Thyroid gland (tissue), 4 donors: ENCODE results near the gene SETDB1.

Experiments used
- POLR2A ChIP-seq, 2 donors: fragments of 450-650 bp; IDR thresholded peaks; one replicate each; pipeline ENCODE4 v1.6.1; 2017; ENCODE audit warnings: antibody characterized with exemption in 2 of 2, mild to moderate bottlenecking in 2 of 2, moderate library complexity in 1 of 2
- TF ChIP-seq, protein P1 (sequence below), 6 experiments: fragments of 200-600 bp in 3 of 6; fragments of 450-650 bp in 3 of 6; sonication (generic) in 3 of 6; IDR thresholded peaks; one replicate each; pipeline ENCODE4 v1.5.1; 2016 to 2019; ENCODE audit warnings: antibody characterized with exemption in 6 of 6, mild to moderate bottlenecking in 2 of 6, inconsistent platforms in 1 of 6, moderate library complexity in 1 of 6

DNA sequence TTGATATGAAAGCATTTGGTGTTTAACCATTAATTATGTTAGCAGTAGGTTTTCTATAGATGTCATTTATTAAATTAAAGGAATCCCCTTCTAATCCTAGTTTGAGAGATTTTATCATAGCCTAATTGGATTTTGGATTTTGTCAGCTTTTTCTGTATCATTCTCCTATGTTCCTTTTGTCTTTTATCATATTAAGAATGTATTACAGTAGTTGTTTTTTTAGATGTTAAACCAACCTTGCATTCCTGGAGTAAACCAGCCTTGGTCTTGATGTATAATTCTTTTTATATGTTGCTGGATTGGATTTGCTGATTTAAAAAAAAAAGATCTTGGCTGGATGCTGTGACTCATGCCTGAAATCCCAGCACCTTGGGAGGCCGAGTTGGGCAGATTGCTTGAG is 5.6 kb downstream of the SETDB1 start:
- TF ChIP-seq, protein P1, sequence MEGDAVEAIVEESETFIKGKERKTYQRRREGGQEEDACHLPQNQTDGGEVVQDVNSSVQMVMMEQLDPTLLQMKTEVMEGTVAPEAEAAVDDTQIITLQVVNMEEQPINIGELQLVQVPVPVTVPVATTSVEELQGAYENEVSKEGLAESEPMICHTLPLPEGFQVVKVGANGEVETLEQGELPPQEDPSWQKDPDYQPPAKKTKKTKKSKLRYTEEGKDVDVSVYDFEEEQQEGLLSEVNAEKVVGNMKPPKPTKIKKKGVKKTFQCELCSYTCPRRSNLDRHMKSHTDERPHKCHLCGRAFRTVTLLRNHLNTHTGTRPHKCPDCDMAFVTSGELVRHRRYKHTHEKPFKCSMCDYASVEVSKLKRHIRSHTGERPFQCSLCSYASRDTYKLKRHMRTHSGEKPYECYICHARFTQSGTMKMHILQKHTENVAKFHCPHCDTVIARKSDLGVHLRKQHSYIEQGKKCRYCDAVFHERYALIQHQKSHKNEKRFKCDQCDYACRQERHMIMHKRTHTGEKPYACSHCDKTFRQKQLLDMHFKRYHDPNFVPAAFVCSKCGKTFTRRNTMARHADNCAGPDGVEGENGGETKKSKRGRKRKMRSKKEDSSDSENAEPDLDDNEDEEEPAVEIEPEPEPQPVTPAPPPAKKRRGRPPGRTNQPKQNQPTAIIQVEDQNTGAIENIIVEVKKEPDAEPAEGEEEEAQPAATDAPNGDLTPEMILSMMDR (IDR thresholded peaks at IDR 0.05): no peak
- TF ChIP-seq POLR2A (IDR thresholded peaks at IDR 0.05): no peak
